H9 (cell line): ENCODE measurements around the gene CMYA5. TPM values are rescaled to one million over a fixed set of nuclear protein-coding genes. Genes with fewer than 3 reads are reported as not detected.

ENCODE experiments used
- DNase-seq: peaks from one replicate; pipeline ENCODE4 v3.0.0-alpha.2; 2017
- H2AFZ ChIP-seq: one replicate; pipeline ENCODE4 v1.6.1; 2013; ENCODE audit warnings: mild to moderate bottlenecking, low read length, control low read depth, moderate library complexity
- H2AK5ac ChIP-seq: 2 replicates; pipeline ENCODE4 v1.6.1; 2013; ENCODE audit warnings: low read length, control low read depth, mixed read lengths; ENCODE audit not compliant: insufficient read length
- H2BK120ac ChIP-seq: one replicate; pipeline ENCODE4 v1.6.1; 2013; ENCODE audit warnings: low read depth, mild to moderate bottlenecking, low read length, control low read depth, inconsistent platforms; ENCODE audit not compliant: poor library complexity, severe bottlenecking
- H2BK12ac ChIP-seq: 2 replicates; pipeline ENCODE4 v1.6.1; 2013; ENCODE audit warnings: low read length, control low read depth, mixed read lengths, low read depth; ENCODE audit not compliant: insufficient read length
- H2BK15ac ChIP-seq: 2 replicates; pipeline ENCODE4 v1.6.1; 2013; ENCODE audit warnings: low read depth, low read length, control low read depth
- H2BK20ac ChIP-seq: one replicate; pipeline ENCODE4 v1.6.1; 2013; ENCODE audit warnings: low read depth, mild to moderate bottlenecking, low read length, control low read depth, inconsistent platforms; ENCODE audit not compliant: poor library complexity, severe bottlenecking
- H2BK5ac ChIP-seq: 2 replicates; pipeline ENCODE4 v1.6.1; 2013; ENCODE audit warnings: low read length, control low read depth, mixed read lengths; ENCODE audit not compliant: insufficient read length
- H3K14ac ChIP-seq: 2 replicates; pipeline ENCODE4 v1.6.1; 2013; ENCODE audit warnings: low read length, control low read depth; ENCODE audit not compliant: insufficient read depth
- H3K18ac ChIP-seq: 2 replicates; pipeline ENCODE4 v1.6.1; 2013; ENCODE audit warnings: low read depth, mild to moderate bottlenecking, mixed read lengths, low read length, control low read depth; ENCODE audit not compliant: insufficient read length
- H3K23ac ChIP-seq: 2 replicates; pipeline ENCODE4 v1.6.1; 2013; ENCODE audit warnings: low read length, control low read depth, mixed read lengths, low read depth; ENCODE audit not compliant: insufficient read length
- H3K23me2 ChIP-seq: 2 replicates; pipeline ENCODE4 v1.6.1; 2013; ENCODE audit warnings: low read depth, mild to moderate bottlenecking, mixed read lengths, low read length, control low read depth; ENCODE audit not compliant: insufficient read length, poor library complexity, severe bottlenecking
- H3K27ac ChIP-seq: 2 replicates; pipeline ENCODE4 v1.5.1; 2013; ENCODE audit warnings: low read length, control low read depth, mixed read lengths, low read depth; ENCODE audit not compliant: insufficient read length
- H3K27me3 ChIP-seq: 2 replicates; pipeline ENCODE4 v1.6.1; 2013; ENCODE audit warnings: low read length, control low read depth, inconsistent platforms; ENCODE audit not compliant: insufficient read depth
- H3K4ac ChIP-seq: 2 replicates; pipeline ENCODE4 v1.6.1; 2013; ENCODE audit warnings: low read depth, mild to moderate bottlenecking, control low read depth, inconsistent platforms, low read length, moderate library complexity
- H3K4me1 ChIP-seq: 2 replicates; pipeline ENCODE4 v1.6.1; 2013; ENCODE audit warnings: low read length, control low read depth, inconsistent platforms; ENCODE audit not compliant: insufficient read depth
- H3K4me2 ChIP-seq: 2 replicates; pipeline ENCODE4 v1.6.1; 2013; ENCODE audit warnings: low read length, control low read depth, mixed read lengths; ENCODE audit not compliant: insufficient read length, insufficient read depth
- H3K56ac ChIP-seq: 2 replicates; pipeline ENCODE4 v1.6.1; 2013; ENCODE audit warnings: low read depth, mild to moderate bottlenecking, mixed read lengths, low read length, control low read depth; ENCODE audit not compliant: insufficient read length
- H3K79me1 ChIP-seq: 2 replicates; pipeline ENCODE4 v1.6.1; 2013; ENCODE audit warnings: low read depth, mild to moderate bottlenecking, moderate library complexity, low read length, control low read depth, inconsistent platforms; ENCODE audit not compliant: insufficient read depth, poor library complexity, severe bottlenecking
- H3K79me2 ChIP-seq: 2 replicates; pipeline ENCODE4 v1.6.1; 2013; ENCODE audit warnings: low read length, control low read depth, inconsistent platforms; ENCODE audit not compliant: insufficient read depth
- H3K9ac ChIP-seq: 2 replicates; pipeline ENCODE4 v1.6.1; 2013; ENCODE audit warnings: low read length, control low read depth, mixed read lengths; ENCODE audit not compliant: insufficient read length; ENCODE audit errors: extremely low read depth
- H3K9me3 ChIP-seq: one replicate; pipeline ENCODE4 v1.6.1; 2013; ENCODE audit warnings: low read depth, low read length, inconsistent platforms; ENCODE audit not compliant: control insufficient read depth
- H3T11ph ChIP-seq: one replicate; pipeline ENCODE4 v1.6.1; 2013; ENCODE audit warnings: mild to moderate bottlenecking, low read length, control low read depth, inconsistent platforms
- H4K20me1 ChIP-seq: one replicate; pipeline ENCODE4 v1.6.1; 2013; ENCODE audit not compliant: control insufficient read depth, insufficient read length, insufficient read depth
- H4K5ac ChIP-seq: 2 replicates; pipeline ENCODE4 v1.6.1; 2013; ENCODE audit warnings: low read depth, mild to moderate bottlenecking, mixed read lengths, low read length, control low read depth; ENCODE audit not compliant: insufficient read length
- H4K8ac ChIP-seq: replicated peaks from 2 replicates; pipeline ENCODE4 v1.6.1; 2013; ENCODE audit warnings: low read length, control low read depth, mixed read lengths, low read depth; ENCODE audit not compliant: insufficient read length
- H4K91ac ChIP-seq: 2 replicates; pipeline ENCODE4 v1.6.1; 2013; ENCODE audit warnings: low read depth, mild to moderate bottlenecking, moderate library complexity, mixed read lengths, low read length, control low read depth; ENCODE audit not compliant: insufficient read length
- H3K27ac Mint-ChIP-seq, 3 experiments: 2 replicates in 2 of 3; 3 replicates in 1 of 3; pipeline ENCODE4 v1.8.0; 2020 to 2021; ENCODE audit warnings: mixed read lengths in 3 of 3, mild to moderate bottlenecking in 1 of 3, moderate library complexity in 1 of 3
- H3K27me3 Mint-ChIP-seq: 2 replicates; pipeline ENCODE4 v1.8.0; 2021; ENCODE audit warnings: low read depth, mild to moderate bottlenecking, moderate library complexity, mixed read lengths
- H3K36me3 Mint-ChIP-seq, 3 experiments: 2 replicates in 2 of 3; 3 replicates in 1 of 3; pipeline ENCODE4 v1.8.0; 2020 to 2021; ENCODE audit warnings: low read depth in 3 of 3, mixed read lengths in 3 of 3; ENCODE audit not compliant: insufficient read depth in 1 of 3
- H3K4me1 Mint-ChIP-seq, 2 experiments: 2 replicates each; pipeline ENCODE4 v1.8.0; 2020; ENCODE audit warnings: mixed read lengths in 2 of 2
- H3K4me3 Mint-ChIP-seq, 2 experiments: 2 replicates in 1 of 2; 3 replicates in 1 of 2; pipeline ENCODE4 v1.8.0; 2020 to 2021; ENCODE audit warnings: mild to moderate bottlenecking in 2 of 2, mixed read lengths in 2 of 2, moderate library complexity in 1 of 2
- H3K9me3 Mint-ChIP-seq, 2 experiments: 2 replicates in 1 of 2; 3 replicates in 1 of 2; pipeline ENCODE4 v1.8.0; 2020; ENCODE audit warnings: mild to moderate bottlenecking in 2 of 2, mixed read lengths in 2 of 2, moderate library complexity in 1 of 2
- CTCF ChIP-seq: fragments of 200-600 bp; sonication (generic); conservative IDR thresholded peaks from 3 replicates; pipeline ENCODE4 v1.8.0; 2021; ENCODE audit warnings: antibody characterized with exemption, mild to moderate bottlenecking
- WGBS: extraction: QIAGEN DNeasy Blood & Tissue Kit; methylation state at CpG from one replicate; pipeline ENCODE4 v1.1.7; 2013; ENCODE audit warnings: missing lambda C conversion rate, low lambda C conversion rate, mixed read lengths; ENCODE audit not compliant: insufficient read length; ENCODE audit errors: extremely low coverage; 5-methylcytosine and 5-hydroxymethylcytosine counted together
- total RNA-seq: library from RNA; stranded (reverse); gene quantifications from 2 replicates; pipeline ENCODE4 v1.2.1, GENCODE V29; 2021

The CMYA5 gene
- total RNA-seq, 1 experiment from 2014 or later: 1.8 TPM

GRCh38 chr5:79829260-79829659 is 139.6 kb downstream of the CMYA5 start:
- Histone ChIP-seq H2AK5ac (no peak overlapping the region), H3K79me1 (no peaks in the 10 kb centered on the region), H3K56ac (no peak overlapping the region), H3T11ph (no peak overlapping the region), H2BK15ac (no peak overlapping the region), H2AFZ (no peak overlapping the region), H3K9me3 (no peaks in the 10 kb centered on the region), H3K9ac (no peak overlapping the region), H3K4me2 (no peak overlapping the region), H4K5ac (no peak overlapping the region), H3K23me2 (no peaks in the 10 kb centered on the region), H4K91ac (no peak overlapping the region), H3K4me1 (no peaks in the 10 kb centered on the region), H4K8ac (no peak overlapping the region), H3K14ac (no peak overlapping the region), H3K18ac (no peak overlapping the region), H3K27ac (no peak overlapping the region), H3K27me3 (no peaks in the 10 kb centered on the region), H2BK20ac (no peak overlapping the region), H3K79me2 (no peaks in the 10 kb centered on the region), H2BK5ac (no peak overlapping the region), H2BK12ac (no peak overlapping the region), H3K4ac (no peak overlapping the region), H2BK120ac (no peak overlapping the region), H4K20me1 (no peaks in the 10 kb centered on the region), H3K23ac (no peak overlapping the region)
- WGBS: no CpG with 5 or more reads among the region's 9 CpGs
- no peaks in the 10 kb centered on the region for H3K4me1 Mint-ChIP-seq
- DNase-seq: peak; percentile 81
- no peaks in the 10 kb centered on the region for H3K36me3 Mint-ChIP-seq
- peak overlapping the region in 1 of 3 experiments; percentile 71; a peak in 1 of 7 replicates for H3K27ac Mint-ChIP-seq
- TF ChIP-seq CTCF: peak; percentile 72
- no peaks in the 10 kb centered on the region; the same call in none of the 2 replicates for H3K27me3 Mint-ChIP-seq
- no peak overlapping the region for H3K4me3 Mint-ChIP-seq
- no peaks in the 10 kb centered on the region for H3K9me3 Mint-ChIP-seq
